ENCODE measurements around the gene APOL4.

- TF ChIP-seq CTCF (IDR thresholded peaks at IDR 0.05; ENCODE audit: low read length) (no peak), EZH2 (IDR thresholded peaks at IDR 0.05; ENCODE audit: borderline replicate concordance, low read length) (no peak)
These were observed 8.0 kb downstream of the APOL4 start for GRCh38 chr22:36193577-36193976.

Data from OCI-LY1 (cell line).